OCI-LY1 (cell line): ENCODE measurements around the gene ETF1.

Experiments used
- H2AFZ ChIP-seq: fragments of 200-600 bp; sonication (generic), shearing (Covaris generic); 2 replicates; pipeline ENCODE4 v1.6.0; 2014; ENCODE audit warnings: antibody characterized with exemption, mild to moderate bottlenecking, low read length
- H3F3A ChIP-seq: fragments of 200-600 bp; sonication (generic), shearing (Covaris generic); 2 replicates; pipeline ENCODE4 v1.6.0; 2014; ENCODE audit warnings: mild to moderate bottlenecking, antibody characterized with exemption, low read length, moderate library complexity; ENCODE audit not compliant: insufficient read depth
- H3K27ac ChIP-seq: fragments of 200-600 bp; sonication (generic); 2 replicates; pipeline ENCODE4 v1.5.1; 2014; ENCODE audit warnings: low read length, mixed run types, mild to moderate bottlenecking, low read depth; ENCODE audit not compliant: poor library complexity, severe bottlenecking
- H3K27me3 ChIP-seq: fragments of 200-600 bp; sonication (generic); 2 replicates; pipeline ENCODE4 v1.6.0; 2014; ENCODE audit warnings: antibody characterized with exemption, mild to moderate bottlenecking, low read length, moderate library complexity; ENCODE audit not compliant: insufficient read depth
- H3K36me3 ChIP-seq: fragments of 200-600 bp; sonication (generic); 2 replicates; pipeline ENCODE4 v1.6.1; 2014; ENCODE audit warnings: mild to moderate bottlenecking, antibody characterized with exemption, low read length, moderate library complexity, mixed read lengths; ENCODE audit not compliant: insufficient read depth
- H3K4me1 ChIP-seq: fragments of 200-600 bp; sonication (generic); 2 replicates; pipeline ENCODE4 v1.5.1; 2014; ENCODE audit warnings: mild to moderate bottlenecking, low read length, moderate library complexity; ENCODE audit not compliant: insufficient read depth, severe bottlenecking
- H3K4me2 ChIP-seq: fragments of 200-600 bp; sonication (generic), shearing (Covaris generic); 2 replicates; pipeline ENCODE4 v1.6.1; 2014; ENCODE audit warnings: low read length
- H3K4me3 ChIP-seq: fragments of 200-600 bp; sonication (generic); 2 replicates; pipeline ENCODE4 v1.5.1; 2014; ENCODE audit warnings: low read length, low read depth, mild to moderate bottlenecking, mixed read lengths; ENCODE audit not compliant: poor library complexity, severe bottlenecking
- H3K79me2 ChIP-seq: fragments of 200-600 bp; shearing (Covaris generic); 2 replicates; pipeline ENCODE4 v1.6.1; 2016; ENCODE audit warnings: mixed run types, low read length, mixed read lengths; ENCODE audit not compliant: insufficient read depth
- H3K9ac ChIP-seq: fragments of 200-600 bp; sonication (generic), shearing (Covaris generic); 2 replicates; pipeline ENCODE4 v1.6.1; 2014; ENCODE audit warnings: mild to moderate bottlenecking, low read length, mixed read lengths
- H3K9me2 ChIP-seq: fragments of 200-600 bp; sonication (generic), shearing (Covaris generic); 2 replicates; pipeline ENCODE4 v1.6.1; 2014; ENCODE audit warnings: low read depth, mild to moderate bottlenecking, low read length, mixed read lengths
- H3K9me3 ChIP-seq: fragments of 200-600 bp; shearing (Covaris generic); 2 replicates; pipeline ENCODE4 v1.6.1; 2014; ENCODE audit warnings: low read length, mixed read lengths
- H4K20me1 ChIP-seq: fragments of 200-600 bp; sonication (generic), shearing (Covaris generic); 2 replicates; pipeline ENCODE4 v1.6.0; 2016; ENCODE audit warnings: mild to moderate bottlenecking, low read length; ENCODE audit not compliant: insufficient read depth
- CTCF ChIP-seq: fragments of 200-600 bp; sonication (generic), shearing (Covaris generic); IDR thresholded peaks from 2 replicates; pipeline ENCODE4 v1.5.1; 2017; ENCODE audit warnings: mild to moderate bottlenecking, antibody characterized with exemption, low read length, moderate library complexity, mixed read lengths
- EZH2 ChIP-seq: fragments of 200-600 bp; sonication (generic), shearing (Covaris generic); IDR thresholded peaks from 2 replicates; pipeline ENCODE4 v1.8.0; 2017; ENCODE audit warnings: borderline replicate concordance, mixed run types, mild to moderate bottlenecking, antibody characterized with exemption, low read length, moderate library complexity, mixed read lengths

Gene ETF1

GRCh38 chr5:138583984-138584637 lies 41.1 kb upstream of the ETF1 start:
- no peaks in the 10 kb centered on the region for H3K9me3 ChIP-seq
- H3K27me3 ChIP-seq = no peaks in the 10 kb centered on the region; the same call in 1 of the 2 replicates
- no peaks in the 10 kb centered on the region for H3F3A ChIP-seq
- no peak overlapping the region for H3K27ac ChIP-seq
- no peaks in the 10 kb centered on the region for H3K79me2 ChIP-seq
- H2AFZ ChIP-seq = no peak overlapping the region
- H3K9ac ChIP-seq = no peak overlapping the region
- no peak overlapping the region for H3K4me3 ChIP-seq
- H4K20me1 ChIP-seq = no peaks in the 10 kb centered on the region
- TF ChIP-seq CTCF (no peak), EZH2 (no peak)
- H3K4me2 ChIP-seq = no peak overlapping the region
- H3K36me3 ChIP-seq = no peaks in the 10 kb centered on the region
- H3K9me2 ChIP-seq = no peaks in the 10 kb centered on the region
- H3K4me1 ChIP-seq = no peaks in the 10 kb centered on the region

- no peaks in the 10 kb centered on the region; the same call in 1 of the 2 replicates for H3F3A ChIP-seq
- H3K4me2 ChIP-seq = no peak overlapping the region
- no peak overlapping the region for H3K27ac ChIP-seq
- H3K9me2 ChIP-seq = no peaks in the 10 kb centered on the region
- H2AFZ ChIP-seq = no peak overlapping the region
- H3K9me3 ChIP-seq = no peaks in the 10 kb centered on the region
- H4K20me1 ChIP-seq = no peaks in the 10 kb centered on the region
- H3K4me1 ChIP-seq = no peaks in the 10 kb centered on the region
- no peaks in the 10 kb centered on the region; the same call in 1 of the 2 replicates for H3K27me3 ChIP-seq
- no peak overlapping the region for H3K9ac ChIP-seq
- no peaks in the 10 kb centered on the region for H3K36me3 ChIP-seq
- no peaks in the 10 kb centered on the region for H3K79me2 ChIP-seq
- H3K4me3 ChIP-seq = no peak overlapping the region
- TF ChIP-seq CTCF = no peak
These were observed 39.9 kb upstream of the ETF1 start for GRCh38 chr5:138582959-138583358.

- no peaks in the 10 kb centered on the region for H3K27me3 ChIP-seq
- H3K9ac ChIP-seq = no peak overlapping the region
- H3K9me3 ChIP-seq = no peaks in the 10 kb centered on the region
- no peak overlapping the region for H3K4me3 ChIP-seq
- H3K79me2 ChIP-seq = no peaks in the 10 kb centered on the region
- no peaks in the 10 kb centered on the region for H4K20me1 ChIP-seq
- H3K9me2 ChIP-seq = no peaks in the 10 kb centered on the region
- H3K27ac ChIP-seq = no peak overlapping the region
- H3K4me1 ChIP-seq = peaks cover 17% of the 10 kb centered on the region
- no peaks in the 10 kb centered on the region for H3K36me3 ChIP-seq
- TF ChIP-seq CTCF (no peak), EZH2 (no peak)
- no peak overlapping the region for H3K4me2 ChIP-seq
- H3F3A ChIP-seq = no peaks in the 10 kb centered on the region; the same call in 1 of the 2 replicates
- no peak overlapping the region for H2AFZ ChIP-seq
These were observed 37.7 kb upstream of the ETF1 start for GRCh38 chr5:138580777-138581176.
